Coronary artery (tissue), 2 donors: Measurements from ENCODE around the gene NUP188.

ENCODE experiments used
- DNase-seq: peaks from one replicate; pipeline ENCODE4 v3.0.0-alpha.2; 2017; ENCODE audit warnings: low spot score
- H3K27ac ChIP-seq, 2 donors: fragments of 200-600 bp; sonication (generic); one replicate each; pipeline ENCODE4 v1.5.1; 2016 to 2019
- H3K4me3 ChIP-seq: fragments of 200-600 bp; sonication (generic); 2 replicates; pipeline ENCODE4 v1.5.1; 2016; ENCODE audit warnings: mild to moderate bottlenecking, moderate library complexity
- TF ChIP-seq, protein P1 (sequence below): fragments of 200-600 bp; sonication (generic); IDR thresholded peaks from one replicate; pipeline ENCODE4 v1.5.1; 2019; ENCODE audit warnings: antibody characterized with exemption

Gene NUP188

DNA sequence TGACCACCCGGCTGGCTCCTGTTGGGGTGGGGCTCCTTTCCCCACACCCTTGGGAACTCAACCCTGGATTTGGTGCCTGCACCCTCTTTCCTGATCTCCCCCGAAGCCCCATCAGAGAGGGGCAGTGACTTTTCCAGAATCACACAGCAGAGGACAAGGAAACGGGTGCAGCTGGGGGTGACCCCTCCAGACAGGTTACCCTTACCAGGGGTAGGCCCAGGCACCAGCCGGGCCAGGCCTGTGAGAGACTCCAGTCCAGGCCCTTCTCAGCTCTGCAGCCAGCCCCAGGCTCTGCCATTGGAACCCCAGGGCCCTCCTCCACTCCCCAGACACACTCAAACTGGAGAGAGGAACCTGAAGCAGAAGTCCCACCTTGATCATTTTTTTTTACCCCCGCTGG is 45.7 kb upstream of the NUP188 start:
- no peak overlapping the region for H3K4me3 ChIP-seq
- no peak for DNase-seq
- H3K27ac ChIP-seq = peak overlapping the region; percentile 38 to 79
- TF ChIP-seq, protein P1, sequence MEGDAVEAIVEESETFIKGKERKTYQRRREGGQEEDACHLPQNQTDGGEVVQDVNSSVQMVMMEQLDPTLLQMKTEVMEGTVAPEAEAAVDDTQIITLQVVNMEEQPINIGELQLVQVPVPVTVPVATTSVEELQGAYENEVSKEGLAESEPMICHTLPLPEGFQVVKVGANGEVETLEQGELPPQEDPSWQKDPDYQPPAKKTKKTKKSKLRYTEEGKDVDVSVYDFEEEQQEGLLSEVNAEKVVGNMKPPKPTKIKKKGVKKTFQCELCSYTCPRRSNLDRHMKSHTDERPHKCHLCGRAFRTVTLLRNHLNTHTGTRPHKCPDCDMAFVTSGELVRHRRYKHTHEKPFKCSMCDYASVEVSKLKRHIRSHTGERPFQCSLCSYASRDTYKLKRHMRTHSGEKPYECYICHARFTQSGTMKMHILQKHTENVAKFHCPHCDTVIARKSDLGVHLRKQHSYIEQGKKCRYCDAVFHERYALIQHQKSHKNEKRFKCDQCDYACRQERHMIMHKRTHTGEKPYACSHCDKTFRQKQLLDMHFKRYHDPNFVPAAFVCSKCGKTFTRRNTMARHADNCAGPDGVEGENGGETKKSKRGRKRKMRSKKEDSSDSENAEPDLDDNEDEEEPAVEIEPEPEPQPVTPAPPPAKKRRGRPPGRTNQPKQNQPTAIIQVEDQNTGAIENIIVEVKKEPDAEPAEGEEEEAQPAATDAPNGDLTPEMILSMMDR = no peak

DNA sequence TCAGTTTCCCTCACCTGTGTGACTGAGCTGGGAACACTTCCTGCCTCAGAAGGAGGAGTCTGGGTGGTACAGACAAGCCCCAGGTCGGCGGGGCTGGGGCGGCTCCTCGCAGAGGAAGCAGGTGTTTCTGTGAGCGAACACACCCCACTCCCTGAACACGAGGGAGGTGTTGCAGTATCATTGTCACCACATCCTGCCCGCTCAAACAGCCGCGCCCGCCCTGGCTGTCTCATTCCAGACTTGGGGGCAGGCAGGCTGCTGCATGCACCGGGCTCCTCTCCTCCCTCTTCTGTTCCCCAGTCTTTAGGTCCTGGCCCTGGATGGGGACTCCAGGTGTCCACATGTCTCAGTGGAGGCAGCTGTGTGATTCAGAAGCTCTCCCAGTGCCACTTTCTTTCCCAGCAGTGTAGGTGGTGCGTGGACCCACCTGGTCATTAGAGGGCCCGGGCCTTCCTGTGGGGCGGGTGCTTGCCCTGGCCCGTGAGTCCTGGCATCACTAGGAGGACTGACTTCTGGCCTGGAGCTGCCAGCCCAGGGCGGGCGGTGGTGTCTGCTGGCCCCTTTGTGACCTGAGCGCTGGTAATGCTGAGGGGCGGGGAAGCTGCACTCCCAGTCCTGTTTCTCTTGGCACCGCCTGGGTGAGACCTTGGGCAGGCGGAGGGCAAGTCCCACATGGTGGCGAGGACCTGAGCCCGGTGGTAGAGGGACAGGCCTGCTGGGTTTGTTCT is 45.0 kb upstream of the NUP188 start:
- TF ChIP-seq, protein P1 = no peak
- no peak overlapping the region for H3K4me3 ChIP-seq
- DNase-seq = no peak
- H3K27ac ChIP-seq = peak overlapping the region; percentile 38 to 79

DNA sequence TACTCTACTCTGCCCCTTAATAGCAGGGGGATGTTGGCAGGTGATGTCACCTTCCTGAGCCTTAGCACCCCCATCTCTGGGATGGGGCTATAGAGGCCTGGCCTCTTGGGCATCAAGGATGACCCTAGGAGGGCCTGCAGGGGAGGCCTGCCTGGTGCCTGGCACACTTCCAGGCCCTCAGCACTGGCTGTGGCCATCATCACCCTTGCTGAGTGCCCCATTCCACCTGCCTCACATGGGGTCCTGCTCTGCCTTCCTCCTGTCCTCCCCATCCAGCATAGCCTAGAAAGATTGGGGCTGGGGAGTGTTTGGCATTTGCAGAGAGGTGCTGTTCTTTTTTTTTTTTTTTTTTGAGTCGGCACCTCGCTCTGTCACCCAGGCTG is 44.4 kb upstream of the NUP188 start:
- no peak overlapping the region for H3K4me3 ChIP-seq
- peak overlapping the region; percentile 38 to 79 for H3K27ac ChIP-seq
- TF ChIP-seq, protein P1 = no peak
- no peak for DNase-seq

DNA sequence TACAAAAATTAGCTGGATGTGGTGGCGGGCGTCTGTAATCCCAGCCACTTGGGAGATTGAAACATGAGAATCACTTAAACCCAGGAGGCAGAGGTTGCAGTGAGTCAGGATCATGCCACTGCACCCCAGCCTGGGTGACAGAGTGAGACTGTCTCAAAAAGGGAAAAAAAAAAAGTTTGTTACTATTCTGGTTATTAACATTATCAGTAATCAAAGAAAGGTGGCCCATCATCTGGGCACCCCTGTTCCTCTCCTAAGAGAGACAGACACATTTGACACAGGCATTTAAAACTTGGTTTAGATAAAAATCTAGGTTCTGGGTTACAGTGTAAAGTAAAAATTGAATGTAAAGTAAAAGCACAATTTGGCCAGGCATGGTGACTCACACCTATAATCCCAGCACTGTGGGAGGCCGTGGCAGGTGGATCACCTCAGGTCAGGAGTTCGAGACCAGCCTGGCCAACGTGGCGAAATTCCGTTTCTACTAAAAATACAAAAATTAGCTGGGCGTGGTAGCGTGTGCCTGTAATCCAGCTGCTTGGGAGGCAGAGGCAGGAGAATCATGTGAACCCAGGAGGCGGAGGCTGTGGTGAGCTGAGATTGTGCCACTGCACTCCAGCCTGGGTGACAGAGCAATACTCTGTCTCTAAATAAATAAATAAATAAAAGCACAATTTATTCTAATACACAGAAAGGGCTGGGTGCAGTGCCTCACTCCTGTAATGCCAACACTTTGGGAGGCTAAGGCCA is 43.5 kb upstream of the NUP188 start:
- no peak for DNase-seq

DNA sequence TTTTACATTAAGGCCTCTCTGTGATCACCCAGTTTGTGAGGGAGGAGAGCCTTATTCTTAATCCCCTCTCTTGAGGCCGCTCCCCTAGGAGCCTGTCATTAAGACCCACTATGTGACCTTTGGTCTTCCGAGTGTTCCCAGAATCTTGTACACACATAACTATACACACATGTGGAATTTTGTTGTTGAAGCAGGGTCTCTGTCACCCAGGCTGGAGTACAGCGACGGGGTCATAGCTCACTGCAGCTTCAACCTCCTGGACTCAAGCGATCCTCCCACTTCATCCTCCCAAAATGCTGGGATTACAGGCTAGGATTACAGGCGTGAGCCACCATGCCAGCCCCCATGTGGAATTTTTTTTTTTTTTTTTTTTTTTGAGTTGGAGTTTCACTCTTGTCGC is 41.5 kb upstream of the NUP188 start:
- H3K27ac ChIP-seq = no peak overlapping the region
- no peak for DNase-seq
- H3K4me3 ChIP-seq = no peak overlapping the region
- TF ChIP-seq, protein P1 = no peak

More for the DNA sequence above, 43.5 kb upstream of the NUP188 start:
- TF ChIP-seq, protein P1 = no peak
- peak overlapping the region in 1 of 2 donors; percentile 21 for H3K27ac ChIP-seq
- no peak overlapping the region for H3K4me3 ChIP-seq

DNA sequence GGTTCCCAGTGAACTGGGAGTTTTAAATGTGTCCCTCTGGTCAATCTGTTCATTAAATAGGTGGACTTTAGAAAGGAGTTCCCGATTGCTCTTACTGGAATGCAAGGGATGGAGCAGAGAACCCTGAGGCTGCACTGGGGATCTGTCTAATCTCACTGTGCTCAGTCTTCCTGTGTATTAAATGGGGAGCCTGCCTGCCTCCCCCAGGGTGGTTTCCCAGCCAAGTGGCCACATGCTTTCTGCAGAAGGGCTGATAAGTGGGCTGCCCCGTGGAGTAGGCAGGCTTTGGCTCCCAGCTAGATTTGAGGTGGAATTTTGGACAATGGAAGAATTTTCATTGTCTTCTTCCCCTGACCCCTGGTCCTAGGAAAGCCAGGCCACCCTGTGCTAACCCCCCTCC is 40.8 kb upstream of the NUP188 start:
- no peak overlapping the region for H3K4me3 ChIP-seq
- no peak overlapping the region for H3K27ac ChIP-seq
- DNase-seq = no peak
- TF ChIP-seq, protein P1 = no peak

DNA sequence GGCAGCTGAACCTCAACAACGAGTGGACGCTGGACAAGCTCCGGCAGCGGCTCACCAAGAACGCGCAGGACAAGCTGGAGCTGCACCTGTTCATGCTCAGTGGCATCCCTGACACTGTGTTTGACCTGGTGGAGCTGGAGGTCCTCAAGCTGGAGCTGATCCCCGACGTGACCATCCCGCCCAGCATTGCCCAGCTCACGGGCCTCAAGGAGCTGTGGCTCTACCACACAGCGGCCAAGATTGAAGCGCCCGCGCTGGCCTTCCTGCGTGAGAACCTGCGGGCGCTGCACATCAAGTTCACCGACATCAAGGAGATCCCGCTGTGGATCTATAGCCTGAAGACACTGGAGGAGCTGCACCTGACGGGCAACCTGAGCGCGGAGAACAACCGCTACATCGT is 39.1 kb upstream of the NUP188 start:
- DNase-seq = no peak
- TF ChIP-seq, protein P1 = no peak
- Histone ChIP-seq H3K27ac (no peak overlapping the region), H3K4me3 (no peak overlapping the region)
